Stimulated activated CD4-positive, alpha-beta T cell treated with anti-CD3 and anti-CD28 coated beads, Interleukin-2, amount 100 ng/mL, for 4 hours (primary cell): ENCODE results near the gene CALHM2.
A peak's percentile ranks its signal among the peaks of the same experiment; 100 is the strongest.

Experiments
- DNase-seq: peaks from one replicate; pipeline ENCODE4 v3.0.0-alpha.2; 2020; ENCODE audit warnings: low read depth

Gene CALHM2

GRCh38 chr10:103416436-103417147, 35.6 kb downstream of the CALHM2 start:
- DNase-seq: peak; percentile 33

- no peak for DNase-seq
Measured at GRCh38 chr10:103415581-103415980, 36.6 kb downstream of the CALHM2 start.

- DNase-seq: no peak
Measured at GRCh38 chr10:103413564-103413963, 38.6 kb downstream of the CALHM2 start.

- no peak for DNase-seq
Measured at GRCh38 chr10:103397191-103397825, 54.9 kb downstream of the CALHM2 start.

- no peak for DNase-seq
Measured at GRCh38 chr10:103396789-103397087, 55.4 kb downstream of the CALHM2 start.
